ENCODE results near the gene SCGB1D2.
"Not testable (repeated sequence)": the region's sequence is repeated elsewhere in the genome, so short reads cannot be mapped to it uniquely, and the experiment has no call there.

SCGB1D2 gene, protein sequence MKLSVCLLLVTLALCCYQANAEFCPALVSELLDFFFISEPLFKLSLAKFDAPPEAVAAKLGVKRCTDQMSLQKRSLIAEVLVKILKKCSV

DNA sequence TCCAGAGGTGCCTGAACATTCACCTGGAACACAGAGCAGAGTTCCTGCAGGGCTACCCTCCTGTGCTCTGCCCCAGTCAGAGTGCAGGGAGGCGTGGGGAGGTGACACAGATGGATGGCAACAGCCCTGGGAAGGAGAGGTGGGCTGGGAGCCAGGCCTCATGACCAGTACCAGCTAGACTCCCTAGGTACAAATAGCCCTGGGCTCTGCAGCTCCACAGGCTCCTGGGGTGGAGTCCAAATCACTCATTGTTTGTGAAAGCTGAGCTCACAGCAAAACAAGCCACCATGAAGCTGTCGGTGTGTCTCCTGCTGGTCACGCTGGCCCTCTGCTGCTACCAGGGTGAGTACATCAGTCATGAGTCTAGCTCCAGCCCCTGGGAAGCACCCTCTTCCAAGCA, at the start of gene SCGB1D2:
TSS of gene SCGB1D2 (plus strand) at position 219 of the 400 bp plus-strand sequence. CDS start at position 288, 69 bp downstream.
- Histone ChIP-seq H3K4me2 (ENCODE audit: low read length) (no peak within 1 kb of the TSS), H3K27ac (ENCODE audit: low read depth, low read length, poor library complexity, severe bottlenecking) (no peak within 1 kb of the TSS), H3K36me3 (ENCODE audit: insufficient read depth, low read length) (no peaks in the 10 kb centered on the region), H2AFZ (ENCODE audit: low read length) (no peak within 1 kb of the TSS), H3K79me2 (ENCODE audit: insufficient read depth, low read length) (no peaks in the 10 kb centered on the region), H3K4me1 (ENCODE audit: insufficient read depth, low read length, severe bottlenecking) (no peaks in the 10 kb centered on the region), H3F3A (ENCODE audit: insufficient read depth, low read length) (no peaks in the 10 kb centered on the region), H3K9ac (ENCODE audit: low read length) (no peak within 1 kb of the TSS), H4K20me1 (ENCODE audit: insufficient read depth, low read length) (no peaks in the 10 kb centered on the region), H3K4me3 (ENCODE audit: low read depth, low read length, poor library complexity, severe bottlenecking) (no peak within 1 kb of the TSS), H3K9me2 (ENCODE audit: low read depth, low read length) (no peaks in the 10 kb centered on the region), H3K27me3 (ENCODE audit: insufficient read depth, low read length) (no peaks in the 10 kb centered on the region), H3K9me3 (ENCODE audit: low read length) (no peaks in the 10 kb centered on the region)
- TF ChIP-seq, protein P1, sequence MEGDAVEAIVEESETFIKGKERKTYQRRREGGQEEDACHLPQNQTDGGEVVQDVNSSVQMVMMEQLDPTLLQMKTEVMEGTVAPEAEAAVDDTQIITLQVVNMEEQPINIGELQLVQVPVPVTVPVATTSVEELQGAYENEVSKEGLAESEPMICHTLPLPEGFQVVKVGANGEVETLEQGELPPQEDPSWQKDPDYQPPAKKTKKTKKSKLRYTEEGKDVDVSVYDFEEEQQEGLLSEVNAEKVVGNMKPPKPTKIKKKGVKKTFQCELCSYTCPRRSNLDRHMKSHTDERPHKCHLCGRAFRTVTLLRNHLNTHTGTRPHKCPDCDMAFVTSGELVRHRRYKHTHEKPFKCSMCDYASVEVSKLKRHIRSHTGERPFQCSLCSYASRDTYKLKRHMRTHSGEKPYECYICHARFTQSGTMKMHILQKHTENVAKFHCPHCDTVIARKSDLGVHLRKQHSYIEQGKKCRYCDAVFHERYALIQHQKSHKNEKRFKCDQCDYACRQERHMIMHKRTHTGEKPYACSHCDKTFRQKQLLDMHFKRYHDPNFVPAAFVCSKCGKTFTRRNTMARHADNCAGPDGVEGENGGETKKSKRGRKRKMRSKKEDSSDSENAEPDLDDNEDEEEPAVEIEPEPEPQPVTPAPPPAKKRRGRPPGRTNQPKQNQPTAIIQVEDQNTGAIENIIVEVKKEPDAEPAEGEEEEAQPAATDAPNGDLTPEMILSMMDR (IDR thresholded peaks at IDR 0.05; ENCODE audit: low read length) = no peak
- TF ChIP-seq EZH2 (IDR thresholded peaks at IDR 0.05; ENCODE audit: borderline replicate concordance, low read length) = no peak

DNA sequence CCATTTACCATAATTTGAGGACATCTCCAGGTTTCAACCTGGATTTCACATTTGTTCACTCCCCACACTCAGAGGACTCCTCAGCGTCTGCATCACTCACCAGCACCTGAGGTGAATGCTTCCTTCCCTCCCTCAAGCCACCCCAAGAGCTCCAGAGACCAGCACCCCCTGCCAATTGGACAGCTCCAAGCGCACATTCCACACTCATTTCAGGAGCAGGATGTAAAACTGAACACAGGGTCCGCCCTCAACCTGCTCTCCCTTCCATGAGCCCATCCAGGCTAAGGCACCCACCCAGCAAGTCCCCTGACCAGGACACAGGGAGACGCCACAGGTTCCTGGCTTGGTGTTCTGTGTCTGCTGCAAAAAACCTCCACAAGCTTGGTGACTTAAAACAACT, 48.1 kb upstream of the SCGB1D2 start:
- Histone ChIP-seq H3K4me1 (ENCODE audit: insufficient read depth, low read length, severe bottlenecking) (no peaks in the 10 kb centered on the region), H3K9ac (ENCODE audit: low read length) (no peak overlapping the region), H3K27ac (ENCODE audit: low read depth, low read length, poor library complexity, severe bottlenecking) (no peak overlapping the region), H3F3A (ENCODE audit: insufficient read depth, low read length) (no peaks in the 10 kb centered on the region), H3K36me3 (ENCODE audit: insufficient read depth, low read length) (no peaks in the 10 kb centered on the region), H3K79me2 (ENCODE audit: insufficient read depth, low read length) (no peaks in the 10 kb centered on the region), H3K9me2 (ENCODE audit: low read depth, low read length) (no peaks in the 10 kb centered on the region), H3K27me3 (ENCODE audit: insufficient read depth, low read length) (0 out of 2 replicates have a peak, but pooled peaks cover 4% of the 10 kb centered on the region), H2AFZ (ENCODE audit: low read length) (no peak overlapping the region), H3K4me3 (ENCODE audit: low read depth, low read length, poor library complexity, severe bottlenecking) (no peak overlapping the region), H3K4me2 (ENCODE audit: low read length) (no peak overlapping the region), H4K20me1 (ENCODE audit: insufficient read depth, low read length) (no peaks in the 10 kb centered on the region), H3K9me3 (ENCODE audit: low read length) (no peaks in the 10 kb centered on the region)
- TF ChIP-seq, protein P1 (IDR thresholded peaks at IDR 0.05; ENCODE audit: low read length) = no peak

DNA sequence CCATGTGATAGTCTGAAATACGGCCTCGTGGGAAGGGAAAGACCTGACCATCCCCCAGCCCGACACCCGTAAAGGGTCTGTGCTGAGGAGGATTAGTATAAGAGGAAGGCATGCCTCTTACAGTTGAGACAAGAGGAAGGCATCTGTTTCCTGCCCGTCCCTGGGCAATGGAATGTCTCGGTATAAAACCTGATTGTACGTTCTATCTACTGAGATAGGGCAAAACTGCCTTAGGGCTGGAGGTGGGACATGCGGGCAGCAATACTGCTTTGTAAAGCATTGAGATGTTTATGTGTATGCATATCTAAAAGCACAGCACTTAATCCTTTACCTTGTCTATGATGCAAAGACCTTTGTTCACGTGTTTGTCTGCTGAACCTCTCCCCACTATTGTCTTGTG, 47.0 kb upstream of the SCGB1D2 start:
- H3K27me3 ChIP-seq (ENCODE audit: insufficient read depth, low read length); H3K4me1 ChIP-seq (ENCODE audit: insufficient read depth, low read length, severe bottlenecking); H3K9me2 ChIP-seq (ENCODE audit: low read depth, low read length); H3K9ac ChIP-seq (ENCODE audit: low read length); H3K36me3 ChIP-seq (ENCODE audit: insufficient read depth, low read length); H3K4me3 ChIP-seq (ENCODE audit: low read depth, low read length, poor library complexity, severe bottlenecking); H3K9me3 ChIP-seq (ENCODE audit: low read length); H3K27ac ChIP-seq (ENCODE audit: low read depth, low read length, poor library complexity, severe bottlenecking); H3K79me2 ChIP-seq (ENCODE audit: insufficient read depth, low read length); H3F3A ChIP-seq (ENCODE audit: insufficient read depth, low read length); H4K20me1 ChIP-seq (ENCODE audit: insufficient read depth, low read length); H2AFZ ChIP-seq (ENCODE audit: low read length); H3K4me2 ChIP-seq (ENCODE audit: low read length): not testable (repeated sequence)

DNA sequence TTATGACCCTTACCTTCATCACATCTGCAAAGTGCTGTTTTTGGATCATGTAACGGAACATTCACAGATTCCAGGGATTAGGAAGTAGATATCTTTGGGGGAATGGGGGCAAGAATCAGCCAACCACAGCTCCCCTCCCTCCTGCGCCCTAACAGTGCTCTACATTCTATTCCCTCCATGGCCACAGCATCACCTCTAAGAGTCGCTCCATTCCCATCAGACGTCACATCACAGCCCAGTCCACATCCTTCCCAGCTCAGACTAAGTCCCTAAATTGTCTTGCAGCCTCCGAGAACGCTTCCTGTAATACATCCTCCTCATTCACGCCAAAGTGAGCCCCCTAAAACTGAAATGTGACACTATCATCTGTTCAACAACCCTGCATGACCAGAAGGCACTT, 46.1 kb upstream of the SCGB1D2 start:
- TF ChIP-seq EZH2 (IDR thresholded peaks at IDR 0.05; ENCODE audit: borderline replicate concordance, low read length) = no peak
- TF ChIP-seq, protein P1 (IDR thresholded peaks at IDR 0.05; ENCODE audit: low read length) = peak; percentile 35; the same call in 1 of the 2 replicates
- Histone ChIP-seq H3K9me3 (ENCODE audit: low read length) (no peaks in the 10 kb centered on the region), H3K36me3 (ENCODE audit: insufficient read depth, low read length) (no peaks in the 10 kb centered on the region), H3K27ac (ENCODE audit: low read depth, low read length, poor library complexity, severe bottlenecking) (no peak overlapping the region), H3K4me2 (ENCODE audit: low read length) (no peak overlapping the region), H3K4me3 (ENCODE audit: low read depth, low read length, poor library complexity, severe bottlenecking) (no peak overlapping the region), H3K4me1 (ENCODE audit: insufficient read depth, low read length, severe bottlenecking) (no peaks in the 10 kb centered on the region), H3K27me3 (ENCODE audit: insufficient read depth, low read length) (0 out of 2 replicates have a peak, but pooled peaks cover 4% of the 10 kb centered on the region), H3F3A (ENCODE audit: insufficient read depth, low read length) (no peaks in the 10 kb centered on the region), H4K20me1 (ENCODE audit: insufficient read depth, low read length) (no peaks in the 10 kb centered on the region), H3K9me2 (ENCODE audit: low read depth, low read length) (no peaks in the 10 kb centered on the region), H3K9ac (ENCODE audit: low read length) (no peak overlapping the region), H2AFZ (ENCODE audit: low read length) (no peak overlapping the region), H3K79me2 (ENCODE audit: insufficient read depth, low read length) (no peaks in the 10 kb centered on the region)

DNA sequence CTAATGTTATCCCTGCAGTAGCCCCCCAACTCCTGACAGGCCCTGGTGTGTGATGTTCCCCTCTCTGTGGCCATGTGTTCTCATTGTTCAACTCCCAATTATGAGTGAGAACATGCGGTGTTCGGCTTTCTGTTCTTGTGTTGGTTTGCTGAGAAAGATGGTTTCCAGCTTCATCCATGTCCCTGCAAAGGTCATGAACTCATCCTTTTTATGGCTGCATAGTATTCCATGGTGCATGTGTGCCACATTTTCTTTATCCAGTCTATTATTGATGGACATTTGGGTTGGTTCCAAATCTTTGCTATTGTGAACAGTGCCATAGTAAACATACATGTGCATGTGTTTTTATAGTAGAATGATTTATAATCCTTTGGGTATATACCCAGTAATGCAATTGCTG, 44.6 kb upstream of the SCGB1D2 start:
- H3K79me2 ChIP-seq (ENCODE audit: insufficient read depth, low read length); H3K9ac ChIP-seq (ENCODE audit: low read length); H3K27me3 ChIP-seq (ENCODE audit: insufficient read depth, low read length); H3K4me1 ChIP-seq (ENCODE audit: insufficient read depth, low read length, severe bottlenecking); H3K4me2 ChIP-seq (ENCODE audit: low read length); H3K36me3 ChIP-seq (ENCODE audit: insufficient read depth, low read length); H3F3A ChIP-seq (ENCODE audit: insufficient read depth, low read length); H3K9me3 ChIP-seq (ENCODE audit: low read length); H4K20me1 ChIP-seq (ENCODE audit: insufficient read depth, low read length); H3K4me3 ChIP-seq (ENCODE audit: low read depth, low read length, poor library complexity, severe bottlenecking); H3K27ac ChIP-seq (ENCODE audit: low read depth, low read length, poor library complexity, severe bottlenecking); H2AFZ ChIP-seq (ENCODE audit: low read length); H3K9me2 ChIP-seq (ENCODE audit: low read depth, low read length): not testable (repeated sequence)
